Colonic mucosa (tissue), 4 donors: Measurements from ENCODE around the gene SIGLEC14. TPM values are rescaled to one million over a fixed set of nuclear protein-coding genes. Genes with fewer than 3 reads are reported as not detected.
A peak's percentile ranks its signal among the peaks of the same experiment; 100 is the strongest.
"Not testable (repeated sequence)": the region's sequence is repeated elsewhere in the genome, so short reads cannot be mapped to it uniquely, and the experiment has no call there.

Experiments used
- DNase-seq: peaks from one replicate; pipeline ENCODE4 v3.0.0-alpha.2; 2020
- H3K27ac ChIP-seq: fragments of 200-600 bp; one replicate; pipeline ENCODE4 v1.8.0; 2021
- H3K27me3 ChIP-seq: fragments of 200-600 bp; one replicate; pipeline ENCODE4 v1.8.0; 2021
- H3K36me3 ChIP-seq: fragments of 200-600 bp; one replicate; pipeline ENCODE4 v1.8.0; 2021
- H3K4me1 ChIP-seq: fragments of 200-600 bp; one replicate; pipeline ENCODE4 v1.8.0; 2021; ENCODE audit warnings: mild to moderate bottlenecking
- H3K4me3 ChIP-seq: fragments of 200-600 bp; one replicate; pipeline ENCODE4 v1.8.0; 2021
- H3K9ac ChIP-seq, 2 donors: one replicate each; pipeline ENCODE4 v1.7.0; 2013; ENCODE audit warnings: control low read depth in 2 of 2, low read depth in 2 of 2, low read length in 2 of 2
- H3K9me3 ChIP-seq: fragments of 200-600 bp; one replicate; pipeline ENCODE4 v1.8.0; 2021
- CTCF ChIP-seq: fragments of 200-600 bp; IDR thresholded peaks from one replicate; pipeline ENCODE4 v1.8.0; 2022; ENCODE audit warnings: antibody characterized with exemption, mild to moderate bottlenecking
- intact Hi-C: fragments of 100-400 bp; cut with DNase I; formaldehyde crosslinking; loops from one replicate; pipeline ENCODE4 v1.14.1; 2022
- total RNA-seq, 2 donors: library from RNA; stranded (reverse); fragmentation: NEBNext Ultra II Directional in 1 of 2; extraction: Animal tissue kit (Norgen Biotek cat#: 25700) in 1 of 2; gene quantifications; one replicate each; pipeline ENCODE4 v1.2.1, GENCODE V29; 2021
- donor health status: healthy.
- donor health status: DM: no; HTN: no; CAD: no.
- donor health status: DM: no; HTN: no; CAD: no.

Gene SIGLEC14
- total RNA-seq, 2 donors from 2014 or later = 1.1 to 1.5 TPM

DNA sequence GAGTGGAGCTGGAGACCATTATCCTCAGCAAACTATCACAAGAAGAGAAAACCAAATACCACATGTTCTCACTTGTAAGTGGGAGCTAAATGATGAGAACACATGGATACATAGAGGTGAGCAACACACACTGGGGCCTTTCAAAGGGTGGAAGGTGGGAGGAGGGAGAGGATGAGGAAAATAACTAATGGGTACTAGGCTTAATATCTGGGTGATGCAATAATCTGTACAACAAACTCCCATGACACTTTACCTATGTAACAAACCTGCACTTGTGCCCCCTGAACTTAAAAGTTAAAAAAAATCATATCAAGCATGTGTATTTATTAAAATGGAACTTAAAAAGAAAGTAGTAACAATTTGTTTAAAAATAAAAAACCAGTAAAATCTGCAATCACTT lies 5.0 kb downstream of the SIGLEC14 start:
- no peak overlapping the region for H3K9ac ChIP-seq
- no peak overlapping the region for H3K27ac ChIP-seq
- TF ChIP-seq CTCF = no peak
- no peaks in the 10 kb centered on the region for H3K4me1 ChIP-seq
- H3K36me3 ChIP-seq = no peaks in the 10 kb centered on the region
- no peaks in the 10 kb centered on the region for H3K9me3 ChIP-seq
- H3K27me3 ChIP-seq = no peaks in the 10 kb centered on the region
- intact Hi-C loops = no loop called here
- no peak overlapping the region for H3K4me3 ChIP-seq
- DNase-seq = no peak

GRCh38 chr19:51640386-51640785 lies 6.2 kb downstream of the SIGLEC14 start:
- no peak for DNase-seq

GRCh38 chr19:51639916-51640315 lies 6.7 kb downstream of the SIGLEC14 start:
- no peak overlapping the region for H3K9ac ChIP-seq
- no peaks in the 10 kb centered on the region for H3K27me3 ChIP-seq
- no peak for DNase-seq
- H3K36me3 ChIP-seq = no peaks in the 10 kb centered on the region
- no peak overlapping the region for H3K4me3 ChIP-seq
- no peaks in the 10 kb centered on the region for H3K9me3 ChIP-seq
- TF ChIP-seq CTCF = no peak
- intact Hi-C loops = no loop called here
- no peak overlapping the region for H3K27ac ChIP-seq
- H3K4me1 ChIP-seq = no peaks in the 10 kb centered on the region

More at GRCh38 chr19:51640386-51640785, 6.2 kb downstream of the SIGLEC14 start:
- Histone ChIP-seq H3K4me3 (no peak overlapping the region), H3K27ac (no peak overlapping the region), H3K9me3 (no peaks in the 10 kb centered on the region), H3K27me3 (no peaks in the 10 kb centered on the region), H3K36me3 (no peaks in the 10 kb centered on the region), H3K4me1 (no peaks in the 10 kb centered on the region), H3K9ac (no peak overlapping the region)
- intact Hi-C loops = no loop called here
- TF ChIP-seq CTCF = no peak

DNA sequence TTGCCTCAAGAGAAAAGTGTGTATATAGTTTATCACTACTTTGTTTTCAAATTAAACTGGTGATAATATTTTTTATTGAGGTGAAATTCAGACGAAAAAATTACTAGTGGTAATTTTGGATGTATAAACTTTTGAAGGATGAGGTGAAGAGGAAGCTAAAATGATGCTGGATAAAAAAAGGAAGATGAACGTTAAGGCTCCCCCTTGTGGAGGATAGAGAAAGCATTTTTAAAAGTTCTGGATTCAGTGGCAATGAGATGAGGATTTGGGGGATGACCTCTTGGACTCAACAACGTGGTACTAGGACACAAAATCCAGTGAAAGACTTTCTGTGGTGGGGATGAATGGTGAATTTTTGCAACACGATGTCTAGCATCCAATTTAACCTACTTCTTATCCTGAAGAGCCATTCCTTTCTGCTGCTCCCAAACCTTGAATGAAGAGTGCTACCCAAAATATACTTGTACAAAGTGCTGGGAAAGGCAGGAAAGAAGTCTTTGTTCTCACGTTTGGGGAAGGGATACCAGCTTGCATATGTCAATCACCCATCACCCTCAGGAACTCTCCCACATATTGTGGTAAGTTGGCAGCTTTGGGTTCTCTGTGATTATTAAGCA lies 9.2 kb downstream of the SIGLEC14 start:
- DNase-seq = no peak
- H3K4me1 ChIP-seq = no peaks in the 10 kb centered on the region
- no peak overlapping the region for H3K27ac ChIP-seq
- no peak overlapping the region for H3K9ac ChIP-seq
- TF ChIP-seq CTCF = peak; percentile 30
- intact Hi-C loops = no loop called here
- H3K36me3 ChIP-seq = no peaks in the 10 kb centered on the region
- no peaks in the 10 kb centered on the region for H3K27me3 ChIP-seq
- no peaks in the 10 kb centered on the region for H3K9me3 ChIP-seq
- H3K4me3 ChIP-seq = no peak overlapping the region

GRCh38 chr19:51632126-51632525 lies 14.5 kb downstream of the SIGLEC14 start:
- no peak overlapping the region for H3K27ac ChIP-seq
- no peaks in the 10 kb centered on the region for H3K9me3 ChIP-seq
- no peaks in the 10 kb centered on the region for H3K27me3 ChIP-seq
- H3K36me3 ChIP-seq = no peaks in the 10 kb centered on the region
- H3K9ac ChIP-seq = no peak overlapping the region
- no peaks in the 10 kb centered on the region for H3K4me1 ChIP-seq
- no peak overlapping the region for H3K4me3 ChIP-seq
- no peak for TF ChIP-seq CTCF
- DNase-seq = no peak
- intact Hi-C loops = no loop called here

GRCh38 chr19:51630315-51630714 lies 16.3 kb downstream of the SIGLEC14 start, which contains the start of gene SIGLEC5:
SIGLEC5 (minus strand) TSS chr19:51630401; CDS start chr19:51630335, 66 bp downstream.
- intact Hi-C loops = not testable (repeated sequence)

More at GRCh38 chr19:51630315-51630714, 16.3 kb downstream of the SIGLEC14 start, which contains the start of gene SIGLEC5:
- H3K36me3 ChIP-seq, H3K4me1 ChIP-seq, H3K27ac ChIP-seq, H3K9me3 ChIP-seq, H3K4me3 ChIP-seq, H3K9ac ChIP-seq, H3K27me3 ChIP-seq: not testable (repeated sequence)
- peak; percentile 27 for DNase-seq
